Hepatocyte (in vitro differentiated cells): Measurements from ENCODE around the gene ARFGAP1. TPM values are rescaled to one million over a fixed set of nuclear protein-coding genes. Genes with fewer than 3 reads are reported as not detected.

ENCODE experiments used
- DNase-seq: peaks from one replicate; pipeline ENCODE4 v3.0.0-alpha.2; 2016; ENCODE audit warnings: low spot score
- H2AFZ ChIP-seq: fragments of 200-600 bp; sonication (generic); 2 replicates; pipeline ENCODE4 v1.6.0; 2016; ENCODE audit warnings: antibody characterized with exemption, mild to moderate bottlenecking
- H3K27ac ChIP-seq: fragments of 200-600 bp; sonication (generic); 2 replicates; pipeline ENCODE4 v1.5.1; 2016; ENCODE audit warnings: mild to moderate bottlenecking
- H3K27me3 ChIP-seq: fragments of 200-600 bp; sonication (generic); 2 replicates; pipeline ENCODE4 v1.6.1; 2016
- H3K36me3 ChIP-seq: fragments of 200-600 bp; sonication (generic); replicated peaks from 2 replicates; pipeline ENCODE4 v1.5.1; 2016; ENCODE audit warnings: low read depth; ENCODE audit not compliant: insufficient read depth
- H3K4me1 ChIP-seq: fragments of 200-600 bp; sonication (generic); 2 replicates; pipeline ENCODE4 v1.5.1; 2016; ENCODE audit warnings: mild to moderate bottlenecking, moderate library complexity; ENCODE audit not compliant: insufficient read depth
- H3K4me2 ChIP-seq: fragments of 200-600 bp; sonication (generic); 2 replicates; pipeline ENCODE4 v1.6.0; 2016
- H3K4me3 ChIP-seq: fragments of 200-600 bp; sonication (generic); 2 replicates; pipeline ENCODE4 v1.5.1; 2016; ENCODE audit warnings: mild to moderate bottlenecking
- H3K79me2 ChIP-seq: fragments of 200-600 bp; sonication (generic); 2 replicates; pipeline ENCODE4 v1.6.0; 2017; ENCODE audit warnings: mild to moderate bottlenecking
- H3K9me2 ChIP-seq: fragments of 200-600 bp; sonication (generic); replicated peaks from 2 replicates; pipeline ENCODE4 v1.6.0; 2017; ENCODE audit warnings: mild to moderate bottlenecking; ENCODE audit not compliant: insufficient read depth
- H3K9me3 ChIP-seq: fragments of 200-600 bp; sonication (generic); 2 replicates; pipeline ENCODE4 v1.5.1; 2016; ENCODE audit warnings: low read depth, mild to moderate bottlenecking
- H4K20me1 ChIP-seq: fragments of 200-600 bp; sonication (generic); 2 replicates; pipeline ENCODE4 v1.6.0; 2016; ENCODE audit warnings: mild to moderate bottlenecking; ENCODE audit not compliant: insufficient read depth, poor library complexity, severe bottlenecking
- CTCF ChIP-seq: fragments of 200-600 bp; sonication (generic); IDR thresholded peaks from 2 replicates; pipeline ENCODE4 v1.5.1; 2016; ENCODE audit warnings: antibody characterized with exemption, mild to moderate bottlenecking; ENCODE audit not compliant: poor library complexity
- EZH2 ChIP-seq: fragments of 200-600 bp; sonication (generic); IDR thresholded peaks from 2 replicates; pipeline ENCODE4 v1.6.1; 2016; ENCODE audit warnings: antibody characterized with exemption, mild to moderate bottlenecking, borderline replicate concordance
- EZH2phosphoT487 ChIP-seq: fragments of 200-600 bp; sonication (generic); IDR thresholded peaks from one replicate; pipeline ENCODE4 v1.6.1; 2018; ENCODE audit warnings: antibody characterized with exemption, mild to moderate bottlenecking, low read depth, moderate library complexity; ENCODE audit not compliant: unreplicated experiment, severe bottlenecking
- WGBS: methylation state at CpG from one replicate; pipeline ENCODE4 v1.1.6; 2016; ENCODE audit warnings: low lambda C conversion rate; ENCODE audit errors: missing lambda C conversion rate; 5-methylcytosine and 5-hydroxymethylcytosine counted together
- polyA plus RNA-seq: library from polyadenylated mRNA; unstranded; fragments of >200 nt; fragmentation: Nextera tagmentation; extraction: Ambion mirVana; gene quantifications from 2 replicates; pipeline ENCODE4 v1.2.1, GENCODE V29; 2016
- total RNA-seq: library from RNA; depleted of rRNA; stranded (reverse); fragments of >200 nt; gene quantifications from 2 replicates; pipeline ENCODE4 v1.2.3, GENCODE V29; 2014

ARFGAP1 gene
- total and polyA plus RNA-seq, 2 experiments from 2014 or later = 78.2 to 99.0 TPM

- H4K20me1 ChIP-seq = no peaks in the 10 kb centered on the region
- no peaks in the 10 kb centered on the region for H3K36me3 ChIP-seq
- H3K27ac ChIP-seq = peak overlapping the region; percentile 92
- no peaks in the 10 kb centered on the region for H3K9me3 ChIP-seq
- peaks cover 44% of the 10 kb centered on the region for H3K4me1 ChIP-seq
- H2AFZ ChIP-seq = no peak overlapping the region
- TF ChIP-seq CTCF (no peak), EZH2phosphoT487 (no peak), EZH2 (no peak)
- DNase-seq = peak; percentile 68
- no peaks in the 10 kb centered on the region for H3K79me2 ChIP-seq
- H3K27me3 ChIP-seq = no peaks in the 10 kb centered on the region
- H3K4me3 ChIP-seq = no peak overlapping the region
- WGBS = 39% methylated on average over 23 of the region's 25 CpGs
- peak overlapping the region; percentile 64 for H3K4me2 ChIP-seq
- no peaks in the 10 kb centered on the region for H3K9me2 ChIP-seq
Observed at GRCh38 chr20:63261060-63261794, 11.4 kb upstream of the ARFGAP1 start.

- no peaks in the 10 kb centered on the region for H3K9me2 ChIP-seq
- H4K20me1 ChIP-seq = no peaks in the 10 kb centered on the region
- no peak for TF ChIP-seq EZH2
- no peak for TF ChIP-seq EZH2phosphoT487
- no peak for TF ChIP-seq CTCF
Observed at GRCh38 chr20:63261795-63262528, 10.7 kb upstream of the ARFGAP1 start.

GRCh38 chr20:63262836-63263235 lies 9.8 kb upstream of the ARFGAP1 start:
- WGBS = 91% methylated on average over 8 of the region's 9 CpGs
- H3K27me3 ChIP-seq = no peaks in the 10 kb centered on the region

More at GRCh38 chr20:63261795-63262528, 10.7 kb upstream of the ARFGAP1 start:
- Histone ChIP-seq H3K4me3 (no peak overlapping the region), H3K27me3 (no peaks in the 10 kb centered on the region), H2AFZ (no peak overlapping the region), H3K79me2 (no peaks in the 10 kb centered on the region), H3K36me3 (no peaks in the 10 kb centered on the region), H3K27ac (peak overlapping the region; percentile 92), H3K9me3 (no peaks in the 10 kb centered on the region), H3K4me1 (peaks cover 44% of the 10 kb centered on the region), H3K4me2 (peak overlapping the region; percentile 64)
- WGBS = 61% methylated on average over 15 of the region's 30 CpGs
- no peak for DNase-seq

More at GRCh38 chr20:63262836-63263235, 9.8 kb upstream of the ARFGAP1 start:
- Histone ChIP-seq H3K4me2 (no peak overlapping the region), H3K27ac (no peak overlapping the region), H3K9me3 (no peaks in the 10 kb centered on the region), H2AFZ (no peak overlapping the region), H3K4me1 (peaks cover 44% of the 10 kb centered on the region), H4K20me1 (no peaks in the 10 kb centered on the region), H3K9me2 (no peaks in the 10 kb centered on the region), H3K4me3 (no peak overlapping the region), H3K79me2 (no peaks in the 10 kb centered on the region), H3K36me3 (no peaks in the 10 kb centered on the region)
- no peak for DNase-seq
- no peak for TF ChIP-seq EZH2phosphoT487
- TF ChIP-seq CTCF = no peak
